H1 (cell line): ENCODE data around the gene PCDH18.

ENCODE experiments used
- ASH2L ChIP-seq: fragments of 200-600, 300-600 bp; sonication (generic); IDR thresholded peaks from one replicate; pipeline ENCODE4 v1.7.1; 2017; ENCODE audit warnings: low read length
- EP300 ChIP-seq, 2 experiments: IDR thresholded peaks; 1 replicate in 1 of 2; 2 replicates in 1 of 2; pipeline ENCODE4 v1.6.1; 2011 to 2012; ENCODE audit warnings: low read depth in 2 of 2, low read length in 2 of 2, mild to moderate bottlenecking in 2 of 2, borderline replicate concordance in 1 of 2, inconsistent platforms in 1 of 2, moderate library complexity in 1 of 2
- EZH2 ChIP-seq: fragments of 200-600 bp; sonication (generic); IDR thresholded peaks from 2 replicates; pipeline ENCODE4 v1.7.1; 2012; ENCODE audit warnings: low read depth, mild to moderate bottlenecking, moderate library complexity, low read length, inconsistent platforms; ENCODE audit not compliant: severe bottlenecking
- NRF1 ChIP-seq: IDR thresholded peaks from 2 replicates; pipeline ENCODE4 v1.6.1; 2011; ENCODE audit warnings: mild to moderate bottlenecking, low read depth, low read length, improper control_type of control experiment
- RAD21 ChIP-seq, 2 experiments: IDR thresholded peaks in 1 of 2; conservative IDR thresholded peaks in 1 of 2; 2 replicates each; pipeline ENCODE4 v1.6.1; 2011; ENCODE audit warnings: low read depth in 2 of 2, low read length in 2 of 2, improper control_type of control experiment in 1 of 2, inconsistent platforms in 1 of 2, mild to moderate bottlenecking in 1 of 2, moderate library complexity in 1 of 2
- SIX5 ChIP-seq: IDR thresholded peaks from 2 replicates; pipeline ENCODE4 v1.6.1; 2011; ENCODE audit warnings: mild to moderate bottlenecking, low read depth, low read length
- USF2 ChIP-seq: IDR thresholded peaks from 2 replicates; pipeline ENCODE4 v1.6.1; 2011; ENCODE audit warnings: low read length, improper control_type of control experiment
- YY1 ChIP-seq: IDR thresholded peaks from 2 replicates; pipeline ENCODE4 v1.6.1; 2011; ENCODE audit warnings: low read depth, mild to moderate bottlenecking, low read length
- TF ChIP-seq, protein P1 (sequence below), 3 experiments: IDR thresholded peaks; 1 replicate in 2 of 3; 2 replicates in 1 of 3; pipeline versions ENCODE4 v1.5.1 to v1.6.1; 2011; ENCODE audit warnings: low read length in 3 of 3, mild to moderate bottlenecking in 3 of 3, inconsistent platforms in 2 of 3, low read depth in 1 of 3, moderate library complexity in 1 of 3; ENCODE audit not compliant: insufficient read depth in 1 of 3; ENCODE audit errors: control extremely low read depth in 1 of 3

DNA sequence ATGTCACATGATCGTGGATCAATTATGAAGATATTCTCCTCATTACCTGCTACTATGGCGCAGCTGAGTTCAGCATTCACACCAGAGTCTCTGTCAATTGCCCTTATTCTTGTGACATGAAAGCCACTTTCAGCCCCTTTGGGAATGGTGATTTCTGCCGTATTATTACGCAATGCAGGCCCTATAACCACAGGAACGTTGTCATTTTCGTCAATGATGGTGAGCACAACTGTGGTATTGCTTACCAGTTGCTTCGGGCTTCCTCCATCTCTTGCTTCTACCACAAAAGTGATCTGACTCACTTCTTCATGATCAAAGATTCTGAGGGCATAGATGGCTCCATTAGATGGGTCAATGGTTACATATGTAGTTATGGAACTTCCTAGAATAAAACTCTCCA, 2.1 kb downstream of the PCDH18 start:
- TF ChIP-seq SIX5 (no peak), EZH2 (no peak), YY1 (no peak), ASH2L (no peak), USF2 (no peak), RAD21 (IDR thresholded peaks at IDR 0.05 in 1 of 2, conservative IDR thresholded peaks at IDR 0.05 in 1 of 2; ENCODE audit: low read depth in 2 of 2, low read length in 2 of 2) (no peak), EP300 (IDR thresholded peaks at IDR 0.05; ENCODE audit: borderline replicate concordance in 1 of 2, low read depth in 2 of 2, low read length in 2 of 2) (no peak), NRF1 (no peak)
- TF ChIP-seq, protein P1, sequence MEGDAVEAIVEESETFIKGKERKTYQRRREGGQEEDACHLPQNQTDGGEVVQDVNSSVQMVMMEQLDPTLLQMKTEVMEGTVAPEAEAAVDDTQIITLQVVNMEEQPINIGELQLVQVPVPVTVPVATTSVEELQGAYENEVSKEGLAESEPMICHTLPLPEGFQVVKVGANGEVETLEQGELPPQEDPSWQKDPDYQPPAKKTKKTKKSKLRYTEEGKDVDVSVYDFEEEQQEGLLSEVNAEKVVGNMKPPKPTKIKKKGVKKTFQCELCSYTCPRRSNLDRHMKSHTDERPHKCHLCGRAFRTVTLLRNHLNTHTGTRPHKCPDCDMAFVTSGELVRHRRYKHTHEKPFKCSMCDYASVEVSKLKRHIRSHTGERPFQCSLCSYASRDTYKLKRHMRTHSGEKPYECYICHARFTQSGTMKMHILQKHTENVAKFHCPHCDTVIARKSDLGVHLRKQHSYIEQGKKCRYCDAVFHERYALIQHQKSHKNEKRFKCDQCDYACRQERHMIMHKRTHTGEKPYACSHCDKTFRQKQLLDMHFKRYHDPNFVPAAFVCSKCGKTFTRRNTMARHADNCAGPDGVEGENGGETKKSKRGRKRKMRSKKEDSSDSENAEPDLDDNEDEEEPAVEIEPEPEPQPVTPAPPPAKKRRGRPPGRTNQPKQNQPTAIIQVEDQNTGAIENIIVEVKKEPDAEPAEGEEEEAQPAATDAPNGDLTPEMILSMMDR (IDR thresholded peaks at IDR 0.05; ENCODE audit: control extremely low read depth in 1 of 3, insufficient read depth in 1 of 3, low read depth in 1 of 3, low read length in 3 of 3), result no peak
